Measurements from ENCODE around the gene ARHGEF4. TPM values are rescaled to one million over a fixed set of nuclear protein-coding genes. Genes with fewer than 3 reads are reported as not detected.
"Not testable (repeated sequence)": the region's sequence is repeated elsewhere in the genome, so short reads cannot be mapped to it uniquely, and the experiment has no call there.

Gene ARHGEF4
- total RNA-seq, 1 donor from 2014 or later, result 0.10 TPM

DNA sequence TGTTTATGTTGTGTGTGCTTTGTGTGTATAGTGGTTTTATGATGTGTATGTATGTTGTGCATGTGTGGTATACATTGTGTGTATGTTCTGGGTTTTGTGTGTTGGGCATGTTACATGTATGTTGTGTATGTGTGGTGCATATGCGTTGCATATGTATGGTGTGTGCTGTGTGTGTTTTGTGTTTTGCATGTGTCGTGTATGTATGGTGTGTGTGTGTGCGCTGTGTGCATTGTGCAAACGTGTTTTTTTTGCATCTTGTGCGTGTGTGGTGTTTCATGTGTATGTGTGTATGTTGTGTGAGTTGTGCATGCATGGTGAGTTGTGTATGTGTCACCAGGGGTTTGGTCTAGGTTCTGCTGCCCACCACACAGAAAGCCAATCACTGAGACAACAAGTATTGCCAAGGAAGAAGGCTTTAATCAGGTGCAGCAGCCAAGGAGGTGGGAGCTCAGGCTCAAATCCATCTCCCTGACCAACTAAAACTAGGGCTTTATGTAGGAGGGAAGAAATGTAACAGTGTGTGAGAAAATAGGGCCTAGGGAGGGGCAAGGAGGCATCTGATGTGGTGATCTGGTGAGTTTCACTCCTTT, 140.8 kb downstream of the ARHGEF4 start:
- no peak overlapping the region for H3K27ac Mint-ChIP-seq
- intact Hi-C loops (cut with micrococcal nuclease), result no loop called here
- H3K36me3 Mint-ChIP-seq (ENCODE audit: low read depth), result no peaks in the 10 kb centered on the region

DNA sequence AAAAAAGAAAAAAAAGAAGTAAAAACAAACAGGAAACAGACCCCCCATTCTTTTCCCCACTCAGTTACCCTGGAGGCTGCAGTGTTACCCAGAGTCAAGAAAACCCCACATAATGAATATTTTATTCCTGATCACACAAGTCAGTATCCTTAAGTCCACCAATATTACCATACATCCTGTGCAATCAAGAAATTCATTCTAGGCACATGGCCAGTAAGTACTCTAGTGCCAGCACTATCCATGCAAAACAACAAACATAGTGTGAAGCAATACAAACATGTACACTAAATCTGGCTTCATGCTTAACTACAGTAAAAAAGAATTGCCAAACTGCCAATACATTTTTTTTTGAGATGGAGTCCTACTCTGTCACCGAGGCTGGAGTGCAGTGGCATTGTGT, 145.0 kb downstream of the ARHGEF4 start:
- H3K27me3 Mint-ChIP-seq (ENCODE audit: insufficient read depth), result peaks cover 7% of the 10 kb centered on the region
- no peak overlapping the region for H3K27ac Mint-ChIP-seq
- no peak overlapping the region for H3K4me3 Mint-ChIP-seq
- no peak for DNase-seq (ENCODE audit: low spot score)
- peaks cover 4% of the 10 kb centered on the region for H3K9me3 Mint-ChIP-seq
- intact Hi-C loops (cut with micrococcal nuclease), result no loop called here
- peaks cover 7% of the 10 kb centered on the region for H3K4me1 Mint-ChIP-seq (ENCODE audit: low read depth)
- H3K36me3 Mint-ChIP-seq (ENCODE audit: low read depth), result no peaks in the 10 kb centered on the region

More for the DNA sequence above, 140.8 kb downstream of the ARHGEF4 start:
- peaks cover 4% of the 10 kb centered on the region for H3K9me3 Mint-ChIP-seq
- DNase-seq (ENCODE audit: low spot score), result no peak
- peaks cover 7% of the 10 kb centered on the region for H3K4me1 Mint-ChIP-seq (ENCODE audit: low read depth)
- no peak overlapping the region for H3K4me3 Mint-ChIP-seq
- peaks cover 4% of the 10 kb centered on the region for H3K27me3 Mint-ChIP-seq (ENCODE audit: insufficient read depth)

- intact Hi-C loops (cut with micrococcal nuclease), result no loop called here
- H3K4me3 Mint-ChIP-seq, result no peak overlapping the region
- H3K27ac Mint-ChIP-seq, result no peak overlapping the region
- H3K36me3 Mint-ChIP-seq (ENCODE audit: low read depth), result no peaks in the 10 kb centered on the region
- H3K27me3 Mint-ChIP-seq (ENCODE audit: insufficient read depth), result peaks cover 15% of the 10 kb centered on the region
- DNase-seq (ENCODE audit: low spot score), result no peak
- H3K9me3 Mint-ChIP-seq, result no peaks in the 10 kb centered on the region
- H3K4me1 Mint-ChIP-seq (ENCODE audit: low read depth), result peaks cover 7% of the 10 kb centered on the region
These were observed 148.6 kb downstream of the ARHGEF4 start for GRCh38 chr2:130985206-130985780.

DNA sequence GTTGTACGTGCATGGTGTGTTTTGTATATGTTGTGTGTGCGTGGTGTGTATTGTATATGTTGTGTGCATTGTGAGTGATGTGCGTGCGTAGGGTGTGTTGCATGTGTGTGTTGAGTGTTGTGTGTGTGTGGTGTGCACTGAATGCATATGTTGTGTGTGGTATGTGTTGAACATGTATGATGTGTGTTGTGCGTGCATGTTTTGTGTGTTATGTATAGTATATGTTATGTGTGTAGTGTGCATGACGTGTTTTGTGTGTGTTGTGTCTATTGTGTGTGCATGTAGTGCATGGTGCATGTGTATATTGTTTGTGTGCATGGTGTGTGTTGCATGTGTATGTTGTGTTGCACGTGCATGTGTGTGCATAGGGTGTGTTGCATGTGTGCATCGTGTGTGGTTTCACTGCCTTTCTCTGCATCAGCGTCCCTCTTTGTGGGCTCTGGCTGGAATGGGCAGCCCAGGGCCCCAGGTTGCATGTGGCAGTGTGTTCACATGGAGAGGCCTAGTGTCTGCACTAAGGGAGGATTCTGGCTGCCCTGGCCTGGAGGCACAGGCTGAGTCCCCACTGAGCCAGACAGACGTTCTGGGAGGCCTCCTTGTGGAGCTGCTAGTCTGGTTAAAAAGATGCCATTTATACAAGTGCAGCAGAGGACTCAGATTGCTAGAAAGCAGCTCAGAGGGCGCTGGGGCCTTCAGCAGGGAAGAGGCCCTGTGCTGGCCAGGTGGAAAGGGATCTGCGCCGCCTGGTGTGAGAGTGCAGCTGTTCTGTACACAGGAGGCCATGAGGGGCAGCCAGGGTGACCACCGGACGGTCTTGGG, 149.3 kb downstream of the ARHGEF4 start:
- no peaks in the 10 kb centered on the region for H3K36me3 Mint-ChIP-seq (ENCODE audit: low read depth)
- no peak for DNase-seq (ENCODE audit: low spot score)

DNA sequence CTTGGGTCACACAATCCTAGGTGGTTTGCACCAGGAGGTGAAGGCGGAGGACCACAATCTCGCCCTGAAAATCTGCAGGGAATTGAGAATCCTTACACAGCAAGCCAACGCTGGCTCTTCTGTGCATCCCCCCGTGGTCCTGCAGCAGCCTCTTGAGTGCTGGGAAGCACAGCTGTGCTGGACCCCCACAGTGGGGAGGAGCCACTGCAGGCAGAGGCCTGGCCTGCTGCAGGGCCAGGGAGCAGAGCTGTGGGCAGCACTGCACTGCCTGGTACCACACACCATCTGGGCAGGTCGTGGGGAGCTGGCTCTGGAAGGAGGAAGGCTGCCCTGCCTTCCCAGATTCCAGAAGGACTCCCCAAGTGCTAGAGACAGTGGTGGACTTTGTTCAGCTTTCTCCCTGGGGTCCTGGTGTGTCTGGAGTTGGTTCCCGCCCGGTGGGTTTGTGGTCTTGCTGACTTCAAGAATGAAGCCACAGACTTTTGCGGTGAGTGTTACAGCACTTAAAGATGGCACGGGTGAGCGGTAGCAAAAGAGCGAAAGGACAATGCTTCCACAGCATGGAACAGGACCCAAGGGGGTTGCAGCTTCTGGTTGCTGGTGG, 150.3 kb downstream of the ARHGEF4 start:
- Mint-ChIP-seq H3K4me1 (ENCODE audit: low read depth) (peaks cover 7% of the 10 kb centered on the region), H3K27me3 (ENCODE audit: insufficient read depth) (peaks cover 13% of the 10 kb centered on the region), H3K4me3 (no peak overlapping the region), H3K9me3 (no peaks in the 10 kb centered on the region), H3K27ac (no peak overlapping the region), H3K36me3 (ENCODE audit: low read depth) (no peaks in the 10 kb centered on the region)
- intact Hi-C loops (cut with micrococcal nuclease), result no loop called here
- no peak for DNase-seq (ENCODE audit: low spot score)

More for the DNA sequence above, 149.3 kb downstream of the ARHGEF4 start:
- H3K27me3 Mint-ChIP-seq (ENCODE audit: insufficient read depth), result peaks cover 15% of the 10 kb centered on the region
- intact Hi-C loops (cut with micrococcal nuclease), result no loop called here
- peaks cover 7% of the 10 kb centered on the region for H3K4me1 Mint-ChIP-seq (ENCODE audit: low read depth)
- H3K27ac Mint-ChIP-seq, result no peak overlapping the region
- no peaks in the 10 kb centered on the region for H3K9me3 Mint-ChIP-seq
- H3K4me3 Mint-ChIP-seq, result no peak overlapping the region

GRCh38 chr2:130987519-130988425, 151.1 kb downstream of the ARHGEF4 start:
- intact Hi-C loops (cut with micrococcal nuclease), result no loop called here

GRCh38 chr2:130991446-130991845, 154.7 kb downstream of the ARHGEF4 start:
- H3K4me1 Mint-ChIP-seq (ENCODE audit: low read depth); H3K4me3 Mint-ChIP-seq; H3K9me3 Mint-ChIP-seq; H3K27ac Mint-ChIP-seq; intact Hi-C loops (cut with micrococcal nuclease); H3K36me3 Mint-ChIP-seq (ENCODE audit: low read depth); DNase-seq (ENCODE audit: low spot score): not testable (repeated sequence)
- peaks cover 26% of the 10 kb centered on the region for H3K27me3 Mint-ChIP-seq (ENCODE audit: insufficient read depth)

More at GRCh38 chr2:130987519-130988425, 151.1 kb downstream of the ARHGEF4 start:
- no peaks in the 10 kb centered on the region for H3K36me3 Mint-ChIP-seq (ENCODE audit: low read depth)
- H3K4me3 Mint-ChIP-seq, result no peak overlapping the region
- H3K4me1 Mint-ChIP-seq (ENCODE audit: low read depth), result peaks cover 7% of the 10 kb centered on the region
- no peak for DNase-seq (ENCODE audit: low spot score)
- peaks cover 16% of the 10 kb centered on the region for H3K27me3 Mint-ChIP-seq (ENCODE audit: insufficient read depth)
- no peak overlapping the region for H3K27ac Mint-ChIP-seq
- H3K9me3 Mint-ChIP-seq, result no peaks in the 10 kb centered on the region

- H3K9me3 Mint-ChIP-seq; H3K4me3 Mint-ChIP-seq; H3K4me1 Mint-ChIP-seq (ENCODE audit: low read depth); H3K36me3 Mint-ChIP-seq (ENCODE audit: low read depth); intact Hi-C loops (cut with micrococcal nuclease); DNase-seq (ENCODE audit: low spot score); H3K27ac Mint-ChIP-seq: not testable (repeated sequence)
- peaks cover 26% of the 10 kb centered on the region for H3K27me3 Mint-ChIP-seq (ENCODE audit: insufficient read depth)
These were observed 155.3 kb downstream of the ARHGEF4 start for GRCh38 chr2:130992003-130992402.

DNA sequence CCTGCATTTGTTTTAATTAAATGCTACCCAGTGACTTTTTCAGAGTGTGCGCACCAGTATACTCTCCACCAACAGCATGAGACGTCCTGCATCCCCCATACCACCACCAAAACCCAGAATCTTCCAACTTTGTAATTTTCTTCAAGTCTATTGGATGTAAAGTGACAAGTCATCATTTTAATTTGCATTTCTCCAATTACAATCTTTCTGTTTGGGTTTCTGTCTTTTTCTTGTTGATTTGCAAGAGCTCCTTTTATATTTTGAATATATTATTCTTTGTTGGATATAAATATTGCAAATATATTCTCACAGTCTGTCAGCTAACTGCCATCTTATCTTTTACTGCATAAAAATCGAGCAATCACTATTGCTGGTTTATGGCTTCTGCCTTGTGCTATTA, 160.0 kb downstream of the ARHGEF4 start:
- intact Hi-C loops (cut with micrococcal nuclease), result no loop called here

DNA sequence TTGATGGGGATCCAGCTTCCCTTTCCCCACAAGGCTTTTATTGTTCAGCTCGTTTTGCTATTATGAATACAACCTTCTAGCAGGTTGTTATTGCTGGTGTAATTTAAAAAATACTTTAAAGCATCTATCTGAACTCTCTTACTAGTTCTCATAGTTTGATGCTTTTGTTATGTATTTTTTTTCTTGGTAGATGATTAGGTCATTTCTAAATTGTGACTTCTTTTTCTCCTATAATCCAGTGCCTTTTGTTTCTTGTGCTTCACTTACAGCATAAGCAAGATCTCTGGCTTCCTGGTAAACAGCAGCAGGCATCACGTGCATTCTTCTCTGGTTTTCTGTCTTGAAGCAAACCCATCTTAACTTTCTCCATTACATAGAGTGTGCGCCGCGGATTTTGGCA, 160.5 kb downstream of the ARHGEF4 start:
- Mint-ChIP-seq H3K27ac (no peak overlapping the region), H3K4me3 (no peak overlapping the region), H3K4me1 (ENCODE audit: low read depth) (no peaks in the 10 kb centered on the region), H3K9me3 (no peaks in the 10 kb centered on the region), H3K27me3 (ENCODE audit: insufficient read depth) (peaks cover 21% of the 10 kb centered on the region), H3K36me3 (ENCODE audit: low read depth) (no peaks in the 10 kb centered on the region)
- intact Hi-C loops (cut with micrococcal nuclease), result no loop called here
- DNase-seq (ENCODE audit: low spot score), result no peak

More for the DNA sequence above, 160.0 kb downstream of the ARHGEF4 start:
- H3K27ac Mint-ChIP-seq, result no peak overlapping the region
- H3K9me3 Mint-ChIP-seq, result no peaks in the 10 kb centered on the region
- H3K4me3 Mint-ChIP-seq, result no peak overlapping the region
- H3K27me3 Mint-ChIP-seq (ENCODE audit: insufficient read depth), result peaks cover 22% of the 10 kb centered on the region
- H3K4me1 Mint-ChIP-seq (ENCODE audit: low read depth), result no peaks in the 10 kb centered on the region
- DNase-seq (ENCODE audit: low spot score), result no peak
- no peaks in the 10 kb centered on the region for H3K36me3 Mint-ChIP-seq (ENCODE audit: low read depth)

- Mint-ChIP-seq H3K27ac (no peak overlapping the region), H3K27me3 (ENCODE audit: insufficient read depth) (peaks cover 17% of the 10 kb centered on the region), H3K9me3 (no peaks in the 10 kb centered on the region), H3K36me3 (ENCODE audit: low read depth) (no peaks in the 10 kb centered on the region), H3K4me1 (ENCODE audit: low read depth) (no peaks in the 10 kb centered on the region), H3K4me3 (no peak overlapping the region)
- no peak for DNase-seq (ENCODE audit: low spot score)
- intact Hi-C loops (cut with micrococcal nuclease), result no loop called here
These were observed 161.8 kb downstream of the ARHGEF4 start for GRCh38 chr2:130998561-130998960.

DNA sequence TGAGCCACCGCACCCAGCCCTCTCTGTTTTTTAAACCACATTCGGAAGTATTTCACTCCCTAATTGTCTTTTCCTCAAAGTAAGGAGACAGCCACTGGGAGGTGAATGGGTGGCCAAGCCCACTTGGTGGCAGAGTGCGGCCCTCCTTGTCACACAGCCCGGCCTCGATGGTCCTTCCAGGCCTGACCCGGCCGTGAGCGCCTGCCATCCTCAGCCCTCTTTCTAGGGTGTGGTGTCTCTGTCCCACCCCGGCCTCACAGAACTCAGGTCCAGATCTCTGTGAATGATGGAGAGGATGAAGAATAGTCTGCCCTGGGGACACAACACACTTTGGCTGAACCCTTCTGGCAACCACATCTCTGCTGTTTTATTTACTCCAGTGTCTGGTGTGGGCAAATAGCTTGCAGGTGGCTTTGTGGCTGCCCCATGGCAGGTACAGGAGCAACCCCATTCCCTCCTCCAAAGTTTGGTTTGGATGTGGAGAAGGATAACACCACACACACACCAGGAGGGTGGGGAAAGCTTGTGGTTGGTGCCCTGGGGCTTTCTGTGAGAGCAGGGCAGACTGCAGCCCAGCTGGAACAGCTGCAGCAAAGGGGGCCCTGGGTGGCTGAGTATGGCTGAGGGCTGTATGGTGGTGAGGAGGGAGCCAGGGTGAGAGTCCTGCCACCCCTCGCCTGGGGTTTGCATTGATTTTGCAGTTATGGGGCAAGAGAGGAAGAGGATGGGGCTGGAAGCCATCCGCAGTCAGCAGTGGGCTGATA, 167.9 kb downstream of the ARHGEF4 start:
- no peak for DNase-seq (ENCODE audit: low spot score)
- H3K27ac Mint-ChIP-seq, result no peak overlapping the region
- no peaks in the 10 kb centered on the region for H3K36me3 Mint-ChIP-seq (ENCODE audit: low read depth)
- peaks cover 9% of the 10 kb centered on the region for H3K27me3 Mint-ChIP-seq (ENCODE audit: insufficient read depth)
- H3K4me3 Mint-ChIP-seq, result no peak overlapping the region
- peaks cover 8% of the 10 kb centered on the region for H3K4me1 Mint-ChIP-seq (ENCODE audit: low read depth)
- no peaks in the 10 kb centered on the region for H3K9me3 Mint-ChIP-seq
- intact Hi-C loops (cut with micrococcal nuclease), result no loop called here
